SU-DHL-6 (cell line): ENCODE results near the gene WNT1.
A peak's percentile ranks its signal among the peaks of the same experiment; 100 is the strongest.

ENCODE experiments used
- H2AFZ ChIP-seq: fragments of 200-600 bp; sonication (generic); 2 replicates; pipeline ENCODE4 v1.6.1; 2014; ENCODE audit warnings: low read depth, mild to moderate bottlenecking, moderate library complexity, mixed read lengths, antibody characterized with exemption, low read length; ENCODE audit not compliant: severe bottlenecking
- H3F3A ChIP-seq: fragments of 200-600 bp; shearing (Covaris generic); 2 replicates; pipeline ENCODE4 v1.6.0; 2016; ENCODE audit warnings: antibody characterized with exemption, mild to moderate bottlenecking; ENCODE audit not compliant: insufficient read depth
- H3K27ac ChIP-seq: fragments of 200-600 bp; sonication (generic); 2 replicates; pipeline ENCODE4 v1.5.1; 2016; ENCODE audit warnings: low read depth, mild to moderate bottlenecking, low read length, moderate library complexity, mixed read lengths
- H3K27me3 ChIP-seq: fragments of 200-600 bp; sonication (generic), shearing (Covaris generic); 2 replicates; pipeline ENCODE4 v1.6.0; 2014; ENCODE audit warnings: mild to moderate bottlenecking, low read length
- H3K36me3 ChIP-seq: fragments of 200-600 bp; sonication (generic); 2 replicates; pipeline ENCODE4 v1.6.1; 2014; ENCODE audit warnings: mild to moderate bottlenecking, low read length, mixed read lengths
- H3K4me2 ChIP-seq: fragments of 300-600, 200-600 bp; shearing (Covaris generic), sonication (generic); 2 replicates; pipeline ENCODE4 v1.6.0; 2014; ENCODE audit warnings: low read length, low read depth, mild to moderate bottlenecking; ENCODE audit not compliant: poor library complexity, severe bottlenecking
- H3K4me3 ChIP-seq: fragments of 200-600 bp; sonication (generic); 2 replicates; pipeline ENCODE4 v1.5.1; 2014; ENCODE audit warnings: antibody characterized with exemption, low read length, mild to moderate bottlenecking, mixed read lengths; ENCODE audit not compliant: insufficient read depth, poor library complexity, severe bottlenecking
- H3K79me2 ChIP-seq: fragments of 200-600 bp; sonication (generic); 2 replicates; pipeline ENCODE4 v1.6.1; 2014; ENCODE audit warnings: mild to moderate bottlenecking, low read length, moderate library complexity; ENCODE audit not compliant: insufficient read depth
- H3K9ac ChIP-seq: fragments of 200-600 bp; sonication (generic); 2 replicates; pipeline ENCODE4 v1.7.0; 2014; ENCODE audit warnings: mild to moderate bottlenecking, low read length
- H3K9me2 ChIP-seq: fragments of 200-600 bp; sonication (generic); replicated peaks from 2 replicates; pipeline ENCODE4 v1.6.1; 2014; ENCODE audit warnings: low read length; ENCODE audit not compliant: insufficient read depth
- H3K9me3 ChIP-seq: fragments of 200-600 bp; sonication (generic); 2 replicates; pipeline ENCODE4 v1.6.1; 2014; ENCODE audit warnings: low read length, mixed read lengths; ENCODE audit not compliant: insufficient read depth
- H4K20me1 ChIP-seq: fragments of 200-600 bp; sonication (generic); 2 replicates; pipeline ENCODE4 v1.6.1; 2014; ENCODE audit warnings: low read depth, mild to moderate bottlenecking, antibody characterized with exemption, low read length, moderate library complexity, mixed read lengths
- CTCF ChIP-seq: fragments of 200-600 bp; sonication (generic); IDR thresholded peaks from one replicate; pipeline ENCODE4 v1.5.1; 2017; ENCODE audit warnings: antibody characterized with exemption, mild to moderate bottlenecking, low read length, moderate library complexity; ENCODE audit not compliant: insufficient read depth, poor library complexity, severe bottlenecking
- EZH2phosphoT487 ChIP-seq: fragments of 200-600 bp; sonication (generic), shearing (Covaris generic); conservative IDR thresholded peaks from 2 replicates; pipeline ENCODE4 v1.6.1; 2018; ENCODE audit warnings: mild to moderate bottlenecking, antibody characterized with exemption, low read length, moderate library complexity, mixed read lengths

WNT1 gene

GRCh38 chr12:48958049-48958388 is 20.1 kb upstream of the WNT1 start:
- Histone ChIP-seq H4K20me1 (no peaks in the 10 kb centered on the region), H3K9ac (peak overlapping the region; percentile 77), H3K27ac (peak overlapping the region; percentile 38)

GRCh38 chr12:48960834-48961233 is 17.3 kb upstream of the WNT1 start:
- no peaks in the 10 kb centered on the region for H3K27me3 ChIP-seq
- H3K4me3 ChIP-seq, result no peak overlapping the region
- H3K9me2 ChIP-seq, result no peaks in the 10 kb centered on the region
- no peaks in the 10 kb centered on the region for H3K36me3 ChIP-seq
- peaks cover 14% of the 10 kb centered on the region for H3K79me2 ChIP-seq
- no peaks in the 10 kb centered on the region for H3K9me3 ChIP-seq
- H3F3A ChIP-seq, result peaks cover 4% of the 10 kb centered on the region
- H3K9ac ChIP-seq, result no peak overlapping the region
- no peak overlapping the region for H2AFZ ChIP-seq
- H3K4me2 ChIP-seq, result no peak overlapping the region
- H4K20me1 ChIP-seq, result no peaks in the 10 kb centered on the region
- TF ChIP-seq EZH2phosphoT487 (no peak), CTCF (no peak)
- H3K27ac ChIP-seq, result no peak overlapping the region

More at GRCh38 chr12:48958049-48958388, 20.1 kb upstream of the WNT1 start:
- Histone ChIP-seq H3K4me3 (peak overlapping the region; percentile 81), H3K27me3 (no peaks in the 10 kb centered on the region), H3K9me2 (no peaks in the 10 kb centered on the region), H2AFZ (peak overlapping the region; percentile 78), H3K79me2 (peaks cover 37% of the 10 kb centered on the region), H3F3A (peaks cover 8% of the 10 kb centered on the region), H3K4me2 (peak overlapping the region; percentile 84), H3K36me3 (no peaks in the 10 kb centered on the region), H3K9me3 (no peaks in the 10 kb centered on the region)
- TF ChIP-seq EZH2phosphoT487, result no peak
- no peak for TF ChIP-seq CTCF

GRCh38 chr12:48961331-48961730 is 16.8 kb upstream of the WNT1 start:
- Histone ChIP-seq H3K79me2 (peaks cover 9% of the 10 kb centered on the region), H3K27me3 (no peaks in the 10 kb centered on the region), H3K4me3 (no peak overlapping the region), H3K9me3 (no peaks in the 10 kb centered on the region), H3K9ac (no peak overlapping the region), H3K4me2 (no peak overlapping the region), H4K20me1 (no peaks in the 10 kb centered on the region), H2AFZ (no peak overlapping the region), H3K27ac (no peak overlapping the region), H3K9me2 (no peaks in the 10 kb centered on the region), H3K36me3 (no peaks in the 10 kb centered on the region), H3F3A (peaks cover 4% of the 10 kb centered on the region)
- TF ChIP-seq CTCF (no peak), EZH2phosphoT487 (no peak)
